GM12873 (cell line): ENCODE measurements around the gene FBXO36.

Source experiments
- CTCF ChIP-seq: IDR thresholded peaks from 2 replicates; pipeline ENCODE4 v1.5.1; 2012; ENCODE audit warnings: low read depth, mild to moderate bottlenecking, moderate library complexity, low read length, control low read depth; ENCODE audit not compliant: insufficient read depth; ENCODE audit errors: missing control alignments

Gene FBXO36

DNA sequence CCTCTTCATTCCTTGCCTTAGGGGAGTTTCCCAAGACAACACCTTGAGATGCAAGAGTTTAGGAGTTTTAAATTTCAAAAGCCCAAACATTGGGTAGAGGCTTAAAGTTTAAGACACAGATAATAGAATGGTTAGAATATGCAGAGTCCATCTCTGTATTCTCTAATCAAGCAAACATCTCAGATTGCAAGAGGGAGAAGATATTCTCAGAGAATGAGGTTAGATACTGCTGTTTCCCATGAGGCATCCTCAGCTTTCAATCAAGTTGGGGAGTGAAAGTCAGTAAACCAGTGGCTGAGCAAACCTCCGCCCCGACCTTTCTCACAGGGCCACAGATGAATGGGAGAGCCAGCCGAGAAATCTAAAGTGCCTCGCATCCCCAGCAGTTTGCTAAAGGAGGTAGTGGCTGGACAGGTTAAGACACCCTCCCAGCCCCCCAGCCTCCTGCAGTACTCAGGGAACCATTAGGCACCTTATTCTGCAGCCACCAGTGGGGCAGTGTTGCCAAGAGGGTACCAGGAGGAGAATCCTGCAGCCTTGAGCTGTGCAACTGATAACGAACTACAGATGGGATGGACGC, 30.0 kb downstream of the FBXO36 start:
- TF ChIP-seq CTCF = no peak

GRCh38 chr2:229955663-229956062, 33.4 kb downstream of the FBXO36 start:
- no peak for TF ChIP-seq CTCF

- no peak for TF ChIP-seq CTCF
These were observed 34.2 kb downstream of the FBXO36 start for GRCh38 chr2:229956491-229956890.

- no peak for TF ChIP-seq CTCF
These were observed 47.6 kb downstream of the FBXO36 start for GRCh38 chr2:229969921-229970320.

DNA sequence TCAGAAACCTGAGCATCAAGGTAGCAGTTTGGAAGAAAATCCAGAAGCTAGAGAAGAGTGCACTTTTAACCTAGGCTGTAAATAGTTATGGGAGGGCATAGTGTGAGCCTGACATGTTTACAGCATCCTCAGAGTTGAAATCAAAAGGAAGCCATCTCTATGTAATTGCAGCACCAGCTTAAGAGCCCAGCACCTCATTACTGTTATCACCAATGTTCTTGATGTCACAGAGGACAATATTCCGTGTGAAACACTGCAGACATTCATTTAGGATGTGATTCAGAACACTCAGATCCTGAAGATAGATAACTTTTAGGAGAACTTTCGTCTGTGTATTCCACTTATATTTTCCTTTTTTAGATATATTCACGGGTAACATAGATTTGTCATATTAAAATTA, 48.1 kb downstream of the FBXO36 start:
- no peak for TF ChIP-seq CTCF

- no peak for TF ChIP-seq CTCF
These were observed 49.0 kb downstream of the FBXO36 start for GRCh38 chr2:229971298-229971790.

- no peak for TF ChIP-seq CTCF
These were observed 52.0 kb downstream of the FBXO36 start for GRCh38 chr2:229974266-229974665.
